Measurements from ENCODE around the gene ZNF426. TPM values are rescaled to one million over a fixed set of nuclear protein-coding genes. Genes with fewer than 3 reads are reported as not detected.

The ZNF426 gene
- total RNA-seq, 1 experiment from 2014 or later = 18.1 TPM

GRCh38 chr19:9498183-9498902 lies 40.1 kb downstream of the ZNF426 start, which contains the start of gene ZNF560:
Gene ZNF560 (minus strand): TSS chr19:9498616. CDS start chr19:9475313, 23,303 bp downstream.
- peak within 1 kb of the TSS; percentile 51 for H3K4me3 ChIP-seq (ENCODE audit: low read depth, low read length, poor library complexity, severe bottlenecking)
- DNase-seq (ENCODE audit: low spot score) = peak; percentile 85
- intact Hi-C loops (cut with micrococcal nuclease; ENCODE audit: unreplicated experiment) = no loop called here

GRCh38 chr19:9494096-9494495 lies 44.3 kb downstream of the ZNF426 start:
- no peaks in the 10 kb centered on the region for H3K27me3 ChIP-seq (replicated peaks; ENCODE audit: insufficient read depth, low read depth, low read length, poor library complexity)
- no peak for DNase-seq (ENCODE audit: low spot score)
- H3K4me1 ChIP-seq (ENCODE audit: insufficient read depth, low read length, poor library complexity, severe bottlenecking) = no peaks in the 10 kb centered on the region
- H3K9me3 ChIP-seq (ENCODE audit: low read depth, low read length, poor library complexity, severe bottlenecking) = peaks cover 22% of the 10 kb centered on the region
- no peak overlapping the region for H3K4me3 ChIP-seq (ENCODE audit: low read depth, low read length, poor library complexity, severe bottlenecking)
- no peaks in the 10 kb centered on the region for H3K36me3 ChIP-seq (ENCODE audit: insufficient read depth, low read length, poor library complexity, severe bottlenecking)
- POLR2A ChIA-PET (ENCODE audit: low non-redundant PET) = no interaction called here
- TF ChIP-seq EZH2 (IDR thresholded peaks at IDR 0.05; ENCODE audit: borderline replicate concordance, low read depth, low read length, poor library complexity, severe bottlenecking) = no peak
- TF ChIP-seq CTCF (conservative IDR thresholded peaks at IDR 0.05; ENCODE audit: low read depth, low read length) = no peak
- BruUV-seq (replicated peaks) = no TSS peak
- CTCF ChIA-PET = no interaction called here
- intact Hi-C loops (cut with micrococcal nuclease; ENCODE audit: unreplicated experiment) = no loop called here
- no peak overlapping the region for H3K27ac ChIP-seq (ENCODE audit: low read depth, low read length, poor library complexity, severe bottlenecking)

More at GRCh38 chr19:9498183-9498902, 40.1 kb downstream of the ZNF426 start, which contains the start of gene ZNF560:
- H3K9me3 ChIP-seq (ENCODE audit: low read depth, low read length, poor library complexity, severe bottlenecking) = peaks cover 26% of the 10 kb centered on the region
- peak within 1 kb of the TSS; percentile 73 for H3K27ac ChIP-seq (ENCODE audit: low read depth, low read length, poor library complexity, severe bottlenecking)
- H3K4me1 ChIP-seq (ENCODE audit: insufficient read depth, low read length, poor library complexity, severe bottlenecking) = no peaks in the 10 kb centered on the region
- H3K27me3 ChIP-seq (replicated peaks; ENCODE audit: insufficient read depth, low read depth, low read length, poor library complexity) = no peaks in the 10 kb centered on the region
- peak; percentile 50 for TF ChIP-seq CTCF (conservative IDR thresholded peaks at IDR 0.05; ENCODE audit: low read depth, low read length)
- no peak for TF ChIP-seq EZH2 (IDR thresholded peaks at IDR 0.05; ENCODE audit: borderline replicate concordance, low read depth, low read length, poor library complexity, severe bottlenecking)
- CTCF ChIA-PET = interaction anchor here (0.6 kb wide), 1 partner anchor 335 kb away, joined by 10 read pairs; no protein-coding TSS in a partner anchor
- BruUV-seq (replicated peaks) = no TSS peak
- no peaks in the 10 kb centered on the region for H3K36me3 ChIP-seq (ENCODE audit: insufficient read depth, low read length, poor library complexity, severe bottlenecking)
- POLR2A ChIA-PET (ENCODE audit: low non-redundant PET) = interaction anchor here (0.6 kb wide), 1 partner anchor 62 kb away, joined by 4 read pairs; no protein-coding TSS in a partner anchor

- Histone ChIP-seq H3K27ac (ENCODE audit: low read depth, low read length, poor library complexity, severe bottlenecking) (no peak overlapping the region), H3K9me3 (ENCODE audit: low read depth, low read length, poor library complexity, severe bottlenecking) (peaks cover 37% of the 10 kb centered on the region), H3K4me3 (ENCODE audit: low read depth, low read length, poor library complexity, severe bottlenecking) (no peak overlapping the region), H3K4me1 (ENCODE audit: insufficient read depth, low read length, poor library complexity, severe bottlenecking) (no peaks in the 10 kb centered on the region), H3K27me3 (replicated peaks; ENCODE audit: insufficient read depth, low read depth, low read length, poor library complexity) (no peaks in the 10 kb centered on the region), H3K36me3 (ENCODE audit: insufficient read depth, low read length, poor library complexity, severe bottlenecking) (no peaks in the 10 kb centered on the region)
- intact Hi-C loops (cut with micrococcal nuclease; ENCODE audit: unreplicated experiment) = no loop called here
- POLR2A ChIA-PET (ENCODE audit: low non-redundant PET) = no interaction called here
- no TSS peak for BruUV-seq (replicated peaks)
- no peak for DNase-seq (ENCODE audit: low spot score)
- TF ChIP-seq CTCF (conservative IDR thresholded peaks at IDR 0.05; ENCODE audit: low read depth, low read length) (no peak), EZH2 (IDR thresholded peaks at IDR 0.05; ENCODE audit: borderline replicate concordance, low read depth, low read length, poor library complexity, severe bottlenecking) (no peak)
- CTCF ChIA-PET = no interaction called here
These were observed 51.4 kb downstream of the ZNF426 start for GRCh38 chr19:9487016-9487415.
